Stimulated activated CD8-positive, alpha-beta memory T cell treated with anti-CD3 and anti-CD28 coated beads, Interleukin-15, amount 100 ng/mL, for 24 hours (primary cell): ENCODE results near the gene HOXB4.

Experiments
- DNase-seq: peaks from one replicate; pipeline ENCODE4 v3.0.0-alpha.2; 2020; ENCODE audit warnings: low read depth

Gene HOXB4

DNA sequence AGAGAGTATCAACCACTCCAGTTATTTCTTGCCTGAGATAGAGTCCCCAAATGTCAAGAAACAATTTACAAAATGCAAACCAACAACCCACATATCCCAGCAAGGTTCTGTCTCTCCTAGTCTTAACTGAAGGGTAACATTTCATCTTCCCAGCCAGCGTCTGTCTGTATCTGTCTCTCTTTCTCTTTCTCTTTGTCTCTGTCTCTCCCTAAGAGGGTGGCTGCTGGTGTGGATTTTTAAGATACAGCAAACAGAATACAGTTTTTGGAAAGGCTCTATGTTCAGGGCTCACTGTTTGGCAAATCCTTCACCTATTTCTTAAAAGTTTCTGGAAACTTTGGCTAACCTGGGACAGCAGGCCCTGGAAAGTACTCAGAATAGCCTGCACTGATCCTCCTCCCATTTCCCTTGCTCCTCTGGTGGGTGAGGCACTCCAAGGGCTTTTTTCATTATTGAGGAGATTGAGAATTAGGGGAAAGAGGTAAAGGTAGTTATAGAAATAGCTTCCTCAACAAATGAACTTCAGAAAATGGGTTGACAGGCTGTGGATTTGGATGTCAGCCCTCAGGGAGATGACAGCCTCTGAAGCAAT lies 6.2 kb downstream of the HOXB4 start:
- DNase-seq, result no peak

DNA sequence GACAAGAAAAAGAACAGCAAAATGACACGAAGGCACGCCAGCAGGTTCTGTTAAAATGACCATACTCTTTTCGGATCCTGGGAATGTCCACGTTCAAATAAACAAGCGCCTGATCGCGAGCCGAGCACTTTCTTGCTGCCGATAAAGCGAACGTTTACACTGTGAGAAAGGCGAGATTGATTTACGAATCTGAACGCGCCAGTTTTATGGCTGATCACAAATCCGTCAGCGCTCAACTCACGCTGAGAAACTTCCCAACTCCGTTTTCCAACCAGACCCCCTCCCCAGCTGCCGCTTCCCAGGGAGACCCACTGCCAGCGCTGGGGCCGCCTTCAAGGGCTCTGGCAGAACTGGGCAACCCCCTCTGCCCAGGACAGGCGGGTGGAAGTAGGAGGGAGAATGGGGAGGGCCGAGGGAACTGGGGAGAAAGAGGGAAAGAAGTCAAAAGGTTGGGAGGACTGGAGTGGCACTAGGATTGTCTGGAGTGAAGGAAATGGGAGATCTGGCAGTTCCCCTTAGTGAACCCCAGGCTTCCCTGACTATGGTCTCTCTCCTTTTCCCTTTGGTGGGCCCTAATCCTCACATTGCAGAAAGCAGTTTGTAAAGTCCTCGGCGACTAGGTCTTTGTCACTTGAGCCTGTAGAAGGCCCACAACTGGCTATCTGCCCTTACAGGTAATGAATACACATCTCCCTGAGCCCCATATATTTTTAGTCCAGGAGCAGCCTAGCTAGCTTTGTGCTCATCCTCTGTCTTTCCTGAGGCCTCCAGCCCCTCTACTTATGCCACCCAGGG lies 6.9 kb downstream of the HOXB4 start:
- DNase-seq, result no peak

DNA sequence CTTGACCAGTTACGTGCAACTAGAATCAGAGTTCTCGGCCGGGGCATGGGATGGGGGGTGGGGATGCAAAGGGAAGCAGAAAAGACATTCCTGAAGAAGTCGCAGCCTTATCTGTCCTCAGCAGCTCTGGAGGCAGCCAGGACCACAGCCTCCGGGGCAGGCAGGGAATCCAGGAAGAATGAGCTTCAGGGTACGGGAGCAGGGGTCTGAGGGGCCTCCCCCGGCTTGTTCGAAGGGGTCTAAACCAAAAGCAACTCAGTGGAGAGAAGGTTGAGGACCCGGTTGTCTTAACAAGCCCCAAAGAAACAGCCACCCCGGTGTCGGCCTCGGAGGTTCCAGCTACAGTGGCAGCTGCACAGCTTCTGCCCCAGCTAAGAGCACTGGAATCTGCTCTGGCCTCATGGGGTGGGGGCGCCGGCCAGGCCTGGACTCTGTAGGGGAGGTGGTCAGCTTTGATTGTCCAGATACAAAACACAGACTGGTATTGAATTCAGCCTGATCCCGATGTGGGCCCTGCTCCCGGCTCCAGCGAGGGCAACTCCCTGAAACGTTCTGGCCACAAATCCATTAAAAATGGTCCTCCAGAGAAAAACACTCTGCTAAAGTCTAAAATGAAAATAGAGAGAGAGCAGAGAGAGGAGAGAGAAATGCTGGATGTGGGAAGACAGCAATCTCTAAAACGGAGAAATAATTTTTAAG lies 7.7 kb downstream of the HOXB4 start:
- no peak for DNase-seq

DNA sequence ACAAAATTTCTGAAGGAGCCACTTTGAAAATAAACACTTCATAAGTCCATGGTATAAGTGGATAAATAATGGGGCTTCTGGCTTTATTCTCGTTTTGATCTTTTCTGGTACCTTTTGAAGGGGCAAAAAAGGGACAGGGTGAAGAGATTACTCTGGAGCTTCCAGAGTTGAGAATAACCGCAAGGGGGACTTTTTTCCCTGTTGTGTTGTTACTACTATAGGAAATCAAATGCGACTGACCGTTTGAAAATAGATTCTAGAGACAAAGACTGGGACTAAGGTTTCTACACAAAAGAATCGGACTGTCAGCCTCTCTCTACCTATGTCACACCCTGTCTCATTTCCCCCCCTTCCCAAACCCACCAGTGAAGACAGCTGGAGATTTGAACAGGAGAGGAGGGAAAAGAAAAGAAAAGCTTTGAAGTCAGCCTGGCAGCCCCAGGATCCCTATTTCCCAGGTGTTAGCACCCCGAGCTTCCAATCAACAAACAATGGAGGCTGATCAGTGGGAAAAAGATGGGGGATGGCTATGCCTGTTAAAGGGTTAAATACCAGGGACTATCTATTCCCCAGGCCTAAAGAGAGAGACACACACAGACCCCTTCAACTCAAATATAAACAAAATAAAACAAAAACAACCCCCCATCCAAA lies 8.4 kb downstream of the HOXB4 start:
- no peak for DNase-seq

DNA sequence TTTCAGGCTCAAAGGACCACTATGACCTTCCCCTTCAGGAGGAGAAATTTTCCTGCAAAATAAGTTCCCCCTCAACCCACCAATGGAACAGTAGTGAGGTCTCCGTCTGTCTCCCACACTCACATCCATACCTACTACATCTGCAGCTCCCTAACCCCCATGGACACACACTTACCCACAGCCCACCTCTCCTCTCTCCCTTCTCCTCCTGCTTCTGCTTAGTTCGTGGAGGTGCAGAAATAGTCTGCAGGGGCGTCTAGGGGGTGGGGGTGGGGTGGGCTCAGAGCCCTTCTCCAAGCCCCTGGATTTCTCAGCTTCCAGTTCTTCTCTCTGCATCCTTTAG lies 8.9 kb downstream of the HOXB4 start:
- no peak for DNase-seq

DNA sequence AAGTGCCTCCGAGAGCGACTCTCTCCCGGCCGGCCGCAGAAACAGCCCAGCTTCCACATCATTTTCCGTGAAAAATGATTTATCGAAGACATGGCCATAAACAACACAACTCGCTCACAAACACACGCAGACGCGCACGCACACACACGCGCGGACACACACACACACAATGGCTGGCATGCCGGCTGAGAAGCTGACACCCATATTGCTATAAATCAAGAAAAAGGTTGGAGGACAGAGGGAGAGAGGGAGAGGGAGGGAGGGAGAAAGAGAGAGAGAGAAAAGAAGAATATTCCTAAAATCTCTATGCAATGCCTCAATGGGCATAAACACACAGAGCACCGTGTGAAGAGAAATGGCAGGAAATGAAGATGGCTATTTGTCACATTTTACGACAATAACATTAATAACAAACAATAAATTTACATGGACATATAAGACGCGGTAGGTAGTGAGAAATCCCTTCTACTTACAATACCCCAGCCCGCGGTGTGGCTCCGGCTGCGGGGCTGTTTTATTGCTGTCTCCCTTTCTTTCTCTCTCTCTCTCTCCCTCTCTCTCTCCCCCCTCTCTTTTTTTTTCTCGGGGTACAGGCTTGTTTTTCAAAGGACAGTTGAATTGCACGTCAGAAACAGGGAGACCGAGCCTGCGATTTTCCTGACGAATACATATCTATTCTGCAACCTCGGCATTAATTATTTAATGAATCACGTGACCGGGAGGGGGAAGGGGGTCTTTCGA lies 9.5 kb downstream of the HOXB4 start:
- DNase-seq, result no peak

DNA sequence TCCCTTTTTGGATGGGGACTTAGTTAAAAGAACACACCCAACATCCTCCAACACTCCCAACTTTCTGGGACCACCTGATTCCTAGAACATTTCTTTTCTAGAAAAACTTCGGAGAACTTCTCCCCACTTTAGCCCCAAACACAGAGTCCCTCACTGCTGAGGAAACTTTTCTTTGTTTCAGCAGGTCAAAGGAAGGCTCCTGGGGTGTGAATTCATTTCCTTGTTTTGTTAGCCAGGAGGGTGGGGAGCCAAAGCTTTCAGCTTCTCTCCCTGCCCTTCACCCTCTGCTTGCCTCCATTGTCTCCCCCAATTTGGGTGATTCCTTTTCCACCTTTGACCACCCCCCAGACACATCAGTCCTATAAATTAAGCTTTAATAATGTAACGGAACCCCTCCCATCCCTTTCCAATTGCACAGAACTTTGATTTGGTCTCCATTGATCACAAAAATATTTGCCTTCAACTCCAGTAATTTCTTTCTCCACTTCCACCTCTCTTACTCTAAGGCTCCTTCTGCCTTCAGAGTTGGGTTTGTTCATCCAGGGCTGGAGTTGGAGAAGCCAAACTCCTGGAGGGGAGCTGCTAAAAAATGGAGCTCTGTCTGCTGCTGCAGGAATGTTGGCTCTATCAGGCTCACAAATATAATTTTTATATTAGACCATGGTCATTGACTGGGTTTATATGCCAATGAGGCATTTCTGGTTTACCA lies 10.3 kb downstream of the HOXB4 start:
- no peak for DNase-seq

DNA sequence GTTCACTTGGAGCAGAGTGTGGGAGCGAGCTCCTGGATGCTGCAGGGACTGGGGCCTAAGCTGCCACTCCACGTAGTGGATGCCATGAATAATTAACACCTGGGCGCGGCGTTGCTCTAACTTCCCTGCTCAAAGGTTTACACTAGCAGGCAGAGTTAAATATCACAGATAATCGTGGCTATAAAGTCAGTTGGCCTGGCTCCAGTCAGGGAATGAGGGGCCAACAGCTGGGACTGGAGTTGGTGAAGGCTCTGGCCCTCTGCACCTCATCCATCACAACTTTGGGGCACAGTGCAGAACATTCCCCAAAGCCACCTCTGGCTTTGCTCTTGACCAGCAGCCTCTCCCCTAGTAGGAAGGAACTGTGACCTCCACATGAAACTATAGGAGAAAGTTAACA lies 10.9 kb downstream of the HOXB4 start:
- no peak for DNase-seq

DNA sequence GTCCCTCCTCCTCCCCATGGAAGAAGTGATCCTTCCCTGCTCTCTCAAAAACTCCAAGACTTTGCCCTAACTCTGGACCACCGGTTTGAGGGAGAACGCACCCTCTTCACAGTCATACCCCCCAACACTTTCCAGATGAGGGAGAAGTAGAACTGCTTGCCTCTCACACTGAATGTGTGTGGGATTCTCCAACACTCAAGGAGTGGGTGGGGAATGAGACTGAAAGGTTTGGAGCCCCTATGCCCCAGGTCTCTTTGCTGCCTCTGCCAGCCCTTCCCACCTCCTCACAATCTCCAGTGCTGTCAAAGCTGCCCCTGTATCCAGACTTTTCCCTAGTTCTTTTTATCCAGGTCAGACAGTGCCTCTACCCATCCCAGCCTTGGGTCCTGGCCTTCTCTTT lies 11.4 kb downstream of the HOXB4 start:
- DNase-seq, result no peak

DNA sequence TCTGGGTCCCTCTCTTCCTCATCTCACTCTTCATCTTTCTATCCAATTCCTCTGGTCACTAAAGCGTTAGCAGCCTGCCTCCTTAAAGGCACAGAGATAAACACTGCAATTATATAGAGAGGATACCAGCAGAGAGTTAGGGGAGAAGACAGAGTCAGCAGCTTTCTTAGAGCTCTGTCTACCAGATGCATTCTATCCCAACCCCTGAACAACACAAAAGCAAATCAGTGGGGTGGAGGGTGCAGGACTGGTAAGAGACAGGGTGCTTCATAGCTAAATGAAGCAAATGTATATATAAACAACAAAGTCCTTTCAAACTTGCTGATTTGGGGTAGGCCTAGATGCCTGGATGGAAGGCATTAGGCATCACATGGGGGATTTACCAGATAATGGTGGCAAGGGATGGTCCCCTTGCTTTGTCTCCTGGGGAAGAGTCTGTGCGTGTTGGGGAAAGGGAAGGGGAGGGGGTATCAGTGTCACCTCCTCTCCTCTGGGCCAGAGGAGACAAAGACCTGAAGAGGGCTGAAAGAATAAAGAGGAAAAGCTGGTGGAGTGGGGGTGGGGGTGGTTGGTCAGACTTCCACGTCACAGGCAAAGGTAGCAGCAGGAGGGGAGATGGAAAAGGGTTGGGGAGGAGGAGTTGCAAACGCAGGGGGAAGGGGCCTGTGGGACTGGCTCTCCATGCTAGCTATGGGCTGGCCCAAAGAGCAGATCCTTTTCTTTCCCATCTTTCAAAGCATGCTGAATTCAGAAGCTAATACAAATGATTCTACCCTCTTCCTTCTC lies 12.0 kb downstream of the HOXB4 start:
- DNase-seq, result no peak

DNA sequence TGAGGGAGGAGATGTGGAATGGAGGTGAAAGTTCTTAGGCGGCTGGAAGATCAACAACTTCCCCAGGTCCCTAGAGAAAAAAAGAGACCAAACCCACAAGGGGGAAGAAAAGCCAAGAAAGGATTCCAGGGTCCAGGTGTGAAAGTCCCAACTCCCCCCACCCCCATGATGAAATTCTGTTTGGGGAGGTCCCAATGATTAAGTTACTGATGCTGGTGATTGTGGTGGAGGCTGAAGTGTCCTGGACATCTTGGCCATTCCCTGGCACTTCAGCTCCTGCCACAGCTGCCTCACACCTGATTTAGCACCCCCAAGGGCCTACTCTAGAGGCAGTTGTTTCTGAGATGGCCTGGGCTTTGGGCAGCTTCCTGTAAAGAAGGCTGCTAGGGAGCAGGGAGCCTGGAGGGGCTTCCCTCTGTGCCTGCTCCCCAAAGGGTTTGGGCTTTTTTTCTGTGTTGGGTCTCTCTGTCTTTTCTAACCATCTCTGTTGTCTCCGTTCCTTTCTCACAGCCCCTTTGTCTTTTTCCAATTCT lies 13.1 kb downstream of the HOXB4 start:
- DNase-seq, result no peak

DNA sequence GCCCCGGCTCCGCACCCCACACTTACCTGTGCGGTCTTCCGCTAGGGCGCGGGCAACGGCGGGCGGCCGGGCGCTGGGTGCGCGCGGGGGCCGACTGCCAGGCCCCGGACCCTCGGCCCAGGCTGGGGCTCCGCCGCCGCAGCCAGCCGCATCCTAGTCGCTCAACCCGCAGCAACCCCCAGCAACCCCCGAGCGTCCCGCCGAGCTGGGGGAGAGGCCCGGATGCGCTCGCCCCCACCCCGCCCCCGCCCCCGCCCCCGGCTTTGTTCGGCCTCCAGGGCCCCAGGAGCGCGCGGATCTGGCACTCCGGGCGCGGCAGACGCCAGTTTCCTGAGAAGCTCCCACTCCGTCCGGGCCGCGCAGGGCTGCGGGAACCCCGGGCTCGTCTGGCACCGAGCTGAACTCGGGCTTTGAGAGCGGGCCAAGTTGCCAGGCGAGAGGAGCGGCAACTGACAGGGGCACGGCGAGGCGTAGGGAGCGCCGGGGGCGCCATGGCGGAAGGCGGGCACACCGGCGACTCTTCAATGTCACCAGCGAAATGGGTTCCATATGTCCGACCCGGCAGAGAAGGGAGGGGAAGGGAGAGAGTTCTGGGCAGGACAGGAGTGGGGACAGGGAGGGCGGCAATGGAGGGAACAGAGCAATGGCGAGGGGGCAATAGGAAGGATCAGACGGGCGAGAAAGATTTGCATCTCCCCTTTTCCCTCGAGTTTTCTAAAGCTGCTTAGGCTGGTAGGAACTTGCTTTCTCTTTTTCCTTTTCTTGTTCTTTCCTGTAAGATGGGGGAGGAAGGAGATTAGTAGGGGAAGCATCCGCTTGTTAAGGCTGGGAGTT lies 13.7 kb downstream of the HOXB4 start:
- DNase-seq, result no peak

DNA sequence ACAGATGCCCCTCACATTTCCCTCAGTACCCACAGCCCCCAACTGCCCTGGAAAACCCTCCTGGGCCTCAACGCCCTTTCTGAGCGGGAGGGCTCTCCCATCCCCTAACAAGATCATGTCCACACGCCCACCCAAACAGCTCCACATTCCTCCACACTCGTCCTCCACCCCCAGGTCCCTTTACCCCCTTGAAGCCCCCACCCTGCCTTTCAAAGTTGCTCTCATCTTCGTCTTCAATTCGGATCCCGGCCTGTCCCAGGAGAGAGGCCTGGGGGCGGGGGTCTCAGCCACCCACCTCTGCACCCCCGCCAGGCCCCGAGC lies 14.3 kb downstream of the HOXB4 start:
- DNase-seq, result no peak

DNA sequence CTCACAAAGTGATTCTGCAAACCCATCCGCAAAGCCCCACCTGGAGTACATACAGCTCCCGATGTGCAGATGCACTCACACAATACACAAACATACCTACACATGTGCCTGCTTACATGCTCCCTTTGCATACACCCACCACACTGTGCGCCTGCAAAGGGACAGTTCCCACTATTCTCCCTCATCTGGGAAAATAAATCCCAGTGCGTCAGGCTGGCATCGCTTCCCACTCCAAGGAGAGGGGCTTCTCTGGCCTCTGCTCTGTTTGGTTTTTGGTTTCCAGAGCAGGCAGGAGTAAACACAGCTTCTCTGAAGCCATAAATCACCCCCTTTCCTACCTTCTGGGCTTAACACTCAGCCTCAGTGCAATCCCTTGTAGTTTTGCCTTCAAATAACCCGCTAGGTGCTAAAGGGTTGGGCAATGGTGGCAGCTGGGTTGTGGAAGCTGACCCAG lies 14.7 kb downstream of the HOXB4 start:
- DNase-seq, result no peak

DNA sequence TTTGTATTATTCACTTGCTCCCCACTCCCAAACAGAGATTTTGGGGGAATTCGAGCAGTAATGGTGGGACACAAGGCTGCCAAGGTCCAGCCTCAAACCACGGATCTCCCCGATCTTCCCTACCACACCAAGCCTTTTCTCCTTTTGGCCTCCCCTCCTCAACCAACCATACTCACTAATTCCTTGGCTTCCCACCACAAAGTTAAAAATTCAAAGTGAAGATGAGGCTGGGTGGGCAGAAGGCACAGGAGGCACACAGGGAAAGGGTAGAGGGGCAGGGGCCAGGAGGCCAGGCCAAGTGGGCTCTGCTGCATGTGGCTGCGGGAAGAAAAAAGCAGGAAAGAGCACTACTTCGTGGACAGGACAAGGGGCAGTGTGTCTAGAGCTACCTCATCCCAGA lies 15.2 kb downstream of the HOXB4 start:
- no peak for DNase-seq

DNA sequence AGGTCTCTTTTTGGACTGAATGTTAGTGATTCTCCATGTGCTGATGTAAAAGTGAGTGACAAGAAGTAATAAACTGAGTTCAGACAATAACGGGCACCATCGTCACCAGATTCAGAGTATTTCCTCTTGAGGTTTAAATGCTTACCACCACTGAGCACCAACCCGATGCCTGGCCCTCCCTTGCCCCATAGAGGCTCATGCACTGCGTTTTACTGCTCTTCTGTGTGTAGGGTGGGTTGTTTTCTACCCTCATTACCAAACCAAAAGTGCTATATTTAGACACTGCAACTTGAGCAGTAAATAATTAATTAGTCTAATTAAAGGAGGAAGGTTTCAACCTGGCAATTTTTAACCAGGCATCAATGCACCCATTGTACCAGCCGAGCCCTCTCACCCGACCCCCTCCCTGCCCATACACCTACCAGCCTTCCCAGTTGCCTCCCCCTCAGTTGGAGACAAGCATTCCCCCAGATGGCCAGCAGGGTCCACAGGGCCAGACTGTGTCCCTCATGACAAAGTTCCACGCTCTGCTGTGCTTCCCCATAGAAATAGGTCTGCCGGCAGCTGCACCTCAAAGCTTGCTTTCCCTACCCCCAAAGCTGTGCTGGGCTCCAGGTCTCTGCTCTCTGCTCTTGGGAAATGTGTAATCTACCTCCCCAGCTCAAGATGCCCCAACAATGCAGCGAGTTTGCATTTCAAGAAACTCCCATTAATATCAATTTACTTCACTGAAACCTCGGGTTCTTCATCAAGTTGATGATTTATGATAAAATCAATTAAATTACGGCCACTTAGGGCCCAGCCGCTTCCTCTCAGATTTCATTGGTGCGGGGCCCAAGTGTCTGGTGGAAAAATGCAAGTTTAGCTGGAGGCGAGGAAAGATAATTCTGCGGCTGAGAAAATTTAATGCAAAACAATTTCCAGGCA lies 16.0 kb downstream of the HOXB4 start:
- no peak for DNase-seq

DNA sequence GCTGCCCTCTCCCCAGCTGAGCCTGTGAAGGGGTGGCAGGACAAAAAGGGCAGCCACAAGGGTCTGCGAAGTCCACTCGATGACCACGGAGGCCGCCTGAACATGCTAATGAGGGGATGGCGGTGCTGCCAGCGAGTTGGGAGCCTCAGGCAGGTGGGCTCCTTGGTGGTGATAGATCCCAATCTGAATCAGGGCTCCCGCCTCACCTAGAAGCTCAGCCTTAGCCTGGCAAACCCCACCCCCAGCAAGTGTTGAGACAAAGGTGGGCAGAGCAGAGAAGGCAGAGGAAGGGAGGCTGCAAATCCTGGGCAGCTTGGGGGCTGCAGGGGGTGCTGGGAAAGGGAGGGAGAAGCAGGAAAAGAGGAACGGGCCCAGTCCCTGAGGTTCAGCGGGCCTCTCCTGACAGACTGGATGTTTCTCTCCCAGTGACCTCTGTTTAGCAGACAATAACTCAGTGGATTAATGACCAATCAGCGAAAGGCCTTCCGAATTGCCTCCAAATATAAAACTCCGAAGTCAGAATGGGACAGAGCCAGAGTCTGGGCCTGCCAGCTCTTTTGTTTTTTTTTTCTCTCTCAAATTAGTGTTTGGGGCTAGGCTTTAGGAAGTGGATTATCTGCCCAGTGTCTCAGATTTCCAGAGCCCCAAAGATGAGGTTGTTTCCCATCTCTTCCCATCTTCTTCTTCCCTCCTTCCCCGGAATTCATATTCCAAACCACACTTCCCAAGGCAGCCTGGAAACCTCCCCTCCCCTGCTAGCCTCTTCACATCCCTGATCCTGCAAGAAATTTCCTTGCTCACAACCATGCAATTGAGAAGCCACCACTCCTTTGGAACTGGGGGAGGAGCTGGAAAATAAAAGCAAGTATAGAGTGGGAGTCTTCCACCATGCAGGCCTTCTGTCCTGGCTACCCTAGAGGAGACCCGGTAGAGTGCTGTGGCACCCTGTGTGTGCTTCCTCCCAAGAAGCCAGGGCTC lies 18.0 kb downstream of the HOXB4 start:
- no peak for DNase-seq
